Activated CD4-positive, alpha-beta T cell treated with anti-CD3 and anti-CD28 coated beads, Interleukin-2, Interleukin-4, amounts not matched to agents 100 ng/mL and 50 ng/mL, durations not matched to agents 16 hours and 8 hours (primary cell): ENCODE results near the gene TRPM6.
"Not testable (repeated sequence)": the region's sequence is repeated elsewhere in the genome, so short reads cannot be mapped to it uniquely, and the experiment has no call there.

Source experiments
- DNase-seq: peaks from one replicate; pipeline ENCODE4 v3.0.0-alpha.2; 2020; ENCODE audit warnings: low spot score

Gene TRPM6

GRCh38 chr9:74887041-74887980, at the start of gene TRPM6:
TRPM6 (minus strand) TSS chr9:74887921; CDS start chr9:74887856, 65 bp downstream.
- DNase-seq: peak; percentile 33

GRCh38 chr9:74935008-74935407, 47.3 kb upstream of the TRPM6 start:
- no peak for DNase-seq

DNA sequence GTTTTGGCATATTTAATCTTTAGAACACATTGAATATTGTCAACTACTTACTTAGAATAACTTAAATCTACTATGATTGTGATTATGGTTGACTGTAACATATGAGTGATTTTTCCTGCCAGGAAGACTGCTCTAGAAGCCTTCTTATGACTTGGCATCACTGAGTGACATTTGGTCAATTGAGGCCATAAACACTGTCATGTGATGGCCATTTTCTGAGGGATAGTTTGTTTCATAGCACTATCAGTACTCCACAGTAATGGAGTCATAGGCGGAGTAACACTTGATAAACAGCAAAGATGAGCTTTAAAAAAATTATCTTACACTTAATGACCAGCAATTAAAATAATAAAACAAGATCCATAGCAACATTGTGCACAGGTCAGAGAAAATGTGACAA, 34.0 kb upstream of the TRPM6 start:
- DNase-seq: no peak

GRCh38 chr9:74920944-74921626, 33.4 kb upstream of the TRPM6 start:
- no peak for DNase-seq

DNA sequence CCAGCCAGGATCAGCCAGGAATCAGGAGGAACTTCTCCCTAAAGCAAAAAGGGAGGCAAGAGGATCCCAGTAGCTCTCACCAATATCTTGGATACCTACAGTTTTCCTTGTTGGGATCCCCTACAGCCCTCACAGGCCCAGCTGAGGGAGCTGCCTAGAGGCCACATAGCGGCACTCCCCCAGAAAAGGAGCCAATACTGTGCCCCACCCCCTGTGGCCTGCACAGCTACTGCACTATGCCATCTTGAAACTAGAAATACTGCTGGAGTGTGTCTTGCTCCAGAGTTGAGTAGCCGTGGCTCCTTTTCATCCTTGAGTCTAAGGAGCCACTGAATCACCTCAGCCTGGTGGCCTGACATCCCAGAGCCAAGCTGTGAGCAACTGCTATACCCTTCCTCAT, 22.3 kb upstream of the TRPM6 start:
- DNase-seq: no peak

GRCh38 chr9:74908665-74909064, 20.9 kb upstream of the TRPM6 start:
- DNase-seq: no peak

DNA sequence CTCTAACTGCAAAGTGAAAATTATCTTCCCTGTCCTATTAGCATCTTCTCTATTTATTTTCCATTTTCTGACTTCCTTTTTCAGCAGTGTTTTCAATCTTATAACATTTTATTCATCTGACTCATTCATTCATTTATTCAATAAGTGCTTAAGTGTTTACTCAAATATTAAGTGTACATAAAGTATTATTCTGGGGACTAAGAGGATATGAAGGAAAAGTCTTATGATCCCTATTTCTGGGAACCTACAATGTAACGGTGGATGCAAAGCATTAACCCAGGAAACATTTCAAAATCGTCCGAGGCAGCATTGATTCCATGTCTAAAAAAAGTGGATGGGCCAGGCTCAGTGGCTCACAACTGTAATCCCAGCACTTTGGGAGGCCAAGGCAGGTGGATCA, 19.4 kb upstream of the TRPM6 start:
- no peak for DNase-seq

DNA sequence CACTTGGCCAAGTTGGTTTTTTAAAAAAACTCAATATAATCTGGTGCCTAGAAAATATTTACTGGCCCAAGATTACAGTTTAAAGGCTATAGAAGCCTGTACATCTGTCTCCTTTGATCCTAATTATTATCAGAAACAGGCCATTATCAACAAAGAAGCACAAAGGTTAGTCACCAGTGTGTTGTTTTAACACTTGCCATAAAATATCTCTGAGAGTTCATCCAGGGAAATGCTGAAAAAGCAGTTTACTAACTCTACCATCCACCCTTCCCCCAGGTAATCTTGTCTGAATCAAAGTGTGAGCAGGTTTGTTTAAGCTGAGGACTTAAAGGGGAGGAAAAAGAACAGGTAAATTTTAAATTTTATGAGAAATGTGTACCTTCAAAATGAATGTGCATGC, 13.3 kb upstream of the TRPM6 start:
- no peak for DNase-seq

- DNase-seq: not testable (repeated sequence)
Measured at GRCh38 chr9:74888449-74888848, 728 bp upstream of the TRPM6 start.

DNA sequence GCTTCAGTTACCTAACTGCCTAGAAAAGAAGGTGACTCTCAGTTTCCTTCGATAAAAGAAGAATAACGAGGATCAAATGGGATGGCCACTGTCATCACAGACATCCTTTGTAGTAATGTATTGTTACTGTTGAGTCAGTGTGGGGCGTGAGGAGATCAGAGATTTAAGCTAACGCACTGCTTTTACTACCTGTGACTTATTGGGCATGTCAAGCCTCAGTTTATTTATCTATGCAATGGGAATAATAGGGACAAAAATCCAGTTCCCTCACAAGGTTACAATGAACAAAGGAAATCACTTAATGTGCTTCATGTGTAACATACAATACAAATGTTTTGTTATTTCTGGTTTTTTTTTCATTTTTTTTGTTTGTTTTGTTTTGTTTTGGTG, 255 bp upstream of the TRPM6 start:
- no peak for DNase-seq

- no peak for DNase-seq
Measured at GRCh38 chr9:74876382-74876949, 11.3 kb downstream of the TRPM6 start.

GRCh38 chr9:74875656-74876055, 12.1 kb downstream of the TRPM6 start:
- no peak for DNase-seq

- no peak for DNase-seq
Measured at GRCh38 chr9:74874220-74874619, 13.5 kb downstream of the TRPM6 start.

DNA sequence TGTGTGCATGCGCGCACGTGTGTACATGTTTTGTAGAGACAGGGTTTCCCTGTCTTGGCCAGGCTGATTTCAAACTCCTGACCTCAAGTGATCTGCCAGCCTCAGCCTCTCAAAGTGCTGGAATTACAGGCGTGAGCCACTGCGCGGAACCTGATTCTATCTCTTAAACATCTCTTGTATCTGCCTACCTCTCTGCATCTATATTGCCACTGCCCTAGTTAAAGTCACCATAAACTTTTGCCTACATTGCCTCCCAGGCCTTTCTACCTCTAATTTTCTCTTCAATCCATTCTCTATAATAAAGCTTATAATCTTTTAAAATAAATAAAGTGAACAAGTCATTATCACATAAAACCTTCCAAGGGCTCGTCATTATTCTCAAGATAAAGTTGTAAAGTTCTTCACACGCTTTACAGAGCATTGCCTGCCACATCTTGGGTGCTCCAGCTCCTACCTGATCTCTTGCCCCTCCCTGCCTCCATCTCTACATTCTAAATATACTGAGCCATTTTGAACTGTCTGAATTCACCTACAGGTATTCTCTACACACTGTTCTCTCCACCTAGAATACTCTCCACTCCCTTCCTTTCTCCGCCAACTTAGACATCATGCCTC, 15.0 kb downstream of the TRPM6 start:
- DNase-seq: no peak

DNA sequence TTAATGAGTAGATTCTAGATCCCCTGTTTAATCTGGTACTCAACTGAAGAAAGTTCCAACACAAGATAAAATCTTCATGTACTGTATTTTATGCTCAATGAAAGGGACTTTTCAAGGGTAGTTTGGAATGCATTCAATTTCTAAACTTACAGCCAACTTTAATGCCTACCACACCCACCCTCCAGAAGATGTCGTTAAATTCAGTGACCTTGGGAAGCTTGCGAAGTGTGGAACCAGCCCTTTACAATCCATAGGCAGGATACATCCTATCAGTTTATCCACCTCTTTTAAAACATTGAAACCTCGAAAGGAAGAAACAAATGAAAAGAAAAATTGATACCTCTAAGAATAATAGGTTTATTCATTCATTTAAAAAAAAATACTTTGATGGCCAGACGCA, 20.2 kb downstream of the TRPM6 start:
- DNase-seq: no peak

DNA sequence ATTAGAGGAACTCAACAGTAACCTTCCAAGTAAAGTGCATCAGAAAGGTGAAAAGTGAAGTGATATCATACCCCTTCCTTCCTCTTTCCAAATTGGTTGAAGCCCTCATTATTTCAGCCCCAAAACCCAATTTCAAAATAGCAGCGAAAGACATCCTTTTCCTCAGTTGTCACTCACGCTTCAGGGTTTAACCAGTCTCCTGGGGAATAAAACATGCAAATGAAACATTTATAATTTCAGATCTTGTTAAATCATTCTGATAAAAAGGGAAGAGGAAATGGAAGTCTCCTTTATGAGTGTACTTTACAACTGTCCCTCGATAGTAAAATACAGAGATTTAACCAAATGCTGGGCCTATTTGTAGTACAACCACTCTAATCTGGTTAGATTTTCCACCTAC, 22.5 kb downstream of the TRPM6 start:
- no peak for DNase-seq

- DNase-seq: peak; percentile 34
Measured at GRCh38 chr9:74861773-74862474, 25.8 kb downstream of the TRPM6 start.

- no peak for DNase-seq
Measured at GRCh38 chr9:74861071-74861470, 26.6 kb downstream of the TRPM6 start.

GRCh38 chr9:74860247-74860646, 27.5 kb downstream of the TRPM6 start:
- DNase-seq: not testable (repeated sequence)

- DNase-seq: no peak
Measured at GRCh38 chr9:74859786-74860185, 27.9 kb downstream of the TRPM6 start.

DNA sequence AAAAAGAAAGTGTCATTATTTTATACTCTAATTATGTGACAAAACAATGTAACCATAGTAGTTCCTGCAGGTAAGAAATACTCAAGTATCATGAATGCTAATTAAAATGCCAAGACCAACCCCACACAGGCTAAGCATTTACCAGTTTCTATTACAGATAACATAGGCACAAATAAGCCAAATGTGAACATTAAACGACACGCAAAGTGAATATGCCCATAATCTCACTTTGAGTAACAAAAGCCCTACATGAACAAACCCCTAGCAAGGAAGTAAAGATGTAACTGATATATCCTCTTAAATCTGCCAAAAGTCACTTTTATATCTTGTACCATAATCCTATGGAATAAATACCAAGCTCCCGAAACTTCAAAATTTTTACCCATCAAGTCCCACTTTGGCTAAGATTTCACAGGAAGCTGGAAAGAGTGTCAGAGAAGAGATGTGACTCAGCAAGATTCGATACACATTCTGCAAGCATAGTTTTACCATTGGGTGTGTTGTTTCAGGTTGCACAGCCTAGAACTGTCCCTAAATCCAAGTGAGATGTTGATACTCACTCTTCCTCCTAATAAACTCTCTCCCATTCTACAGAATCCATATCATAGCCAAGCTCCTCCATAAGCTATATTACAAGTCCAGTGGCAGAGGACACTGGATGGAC, 28.8 kb downstream of the TRPM6 start:
- DNase-seq: peak; percentile 51
